Endothelial cell of umbilical vein (primary cell): ENCODE data around the gene TTR.

Experiments
- CTCF ChIP-seq, 2 donors: IDR thresholded peaks; 1 replicate in 1 of 2; 2 replicates in 1 of 2; pipeline ENCODE4 v1.5.1; 2011; ENCODE audit warnings: low read length in 2 of 2, mild to moderate bottlenecking in 2 of 2, moderate library complexity in 2 of 2, control low read depth in 1 of 2, inconsistent platforms in 1 of 2, low read depth in 1 of 2; ENCODE audit not compliant: insufficient read depth in 1 of 2; ENCODE audit errors: extremely low read depth in 1 of 2
- EZH2 ChIP-seq: IDR thresholded peaks from 2 replicates; pipeline ENCODE4 v1.6.1; 2012; ENCODE audit warnings: borderline replicate concordance, low read depth, mild to moderate bottlenecking, moderate library complexity, low read length, inconsistent platforms; ENCODE audit not compliant: severe bottlenecking
- MAX ChIP-seq: IDR thresholded peaks from 2 replicates; pipeline ENCODE4 v1.6.1; 2011; ENCODE audit not compliant: insufficient read depth, insufficient read length
- POLR2A ChIP-seq: IDR thresholded peaks from 2 replicates; pipeline ENCODE4 v1.6.1; 2012; ENCODE audit warnings: low read depth, mild to moderate bottlenecking, control low read depth, low read length
- POLR2AphosphoS5 ChIP-seq: IDR thresholded peaks from 2 replicates; pipeline ENCODE4 v1.6.1; 2012; ENCODE audit warnings: low read depth, mild to moderate bottlenecking, control low read depth, low read length, moderate library complexity; ENCODE audit not compliant: insufficient read depth

GRCh38 chr18:31612124-31612523 is 20.4 kb downstream of the TTR start:
- TF ChIP-seq CTCF (IDR thresholded peaks at IDR 0.05; ENCODE audit: extremely low read depth in 1 of 2, insufficient read depth in 1 of 2, low read depth in 1 of 2, low read length in 2 of 2) (no peak), POLR2AphosphoS5 (no peak), POLR2A (no peak), EZH2 (no peak), MAX (no peak)
